NCI-H524 (cell line): Measurements from ENCODE around the gene TBC1D20.

ENCODE experiments used
- DNase-seq, 2 experiments: peaks; one replicate each; lab custom pipeline; 2025; lab: John Stamatoyannopoulos, UW

The TBC1D20 gene

GRCh38 chr20:438571-439469 lies 23.5 kb downstream of the TBC1D20 start:
- no peak for DNase-seq

- DNase-seq = no peak
Measured at GRCh38 chr20:437787-438486, 24.4 kb downstream of the TBC1D20 start.

GRCh38 chr20:436476-436875 lies 25.9 kb downstream of the TBC1D20 start:
- DNase-seq = no peak

DNA sequence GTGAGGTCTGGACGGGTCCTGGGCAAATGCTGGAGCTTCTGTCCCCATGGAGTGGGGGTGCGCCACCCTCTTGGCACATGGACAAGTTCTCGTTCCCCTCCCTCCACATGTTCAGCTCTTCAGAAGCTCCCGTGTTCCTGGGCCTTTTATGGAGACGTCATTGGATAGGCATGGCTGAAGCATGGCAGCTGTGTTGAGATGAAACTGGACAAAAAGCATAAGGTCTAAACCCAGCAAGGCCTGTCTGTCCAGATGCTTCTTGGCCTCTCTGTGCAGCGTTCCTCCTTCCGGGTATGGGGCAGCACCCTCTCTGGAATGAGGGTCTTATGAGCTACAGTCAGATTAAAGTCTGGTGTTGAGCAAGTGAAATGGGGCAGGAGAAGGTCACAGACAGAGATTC lies 26.8 kb downstream of the TBC1D20 start:
- DNase-seq = no peak

DNA sequence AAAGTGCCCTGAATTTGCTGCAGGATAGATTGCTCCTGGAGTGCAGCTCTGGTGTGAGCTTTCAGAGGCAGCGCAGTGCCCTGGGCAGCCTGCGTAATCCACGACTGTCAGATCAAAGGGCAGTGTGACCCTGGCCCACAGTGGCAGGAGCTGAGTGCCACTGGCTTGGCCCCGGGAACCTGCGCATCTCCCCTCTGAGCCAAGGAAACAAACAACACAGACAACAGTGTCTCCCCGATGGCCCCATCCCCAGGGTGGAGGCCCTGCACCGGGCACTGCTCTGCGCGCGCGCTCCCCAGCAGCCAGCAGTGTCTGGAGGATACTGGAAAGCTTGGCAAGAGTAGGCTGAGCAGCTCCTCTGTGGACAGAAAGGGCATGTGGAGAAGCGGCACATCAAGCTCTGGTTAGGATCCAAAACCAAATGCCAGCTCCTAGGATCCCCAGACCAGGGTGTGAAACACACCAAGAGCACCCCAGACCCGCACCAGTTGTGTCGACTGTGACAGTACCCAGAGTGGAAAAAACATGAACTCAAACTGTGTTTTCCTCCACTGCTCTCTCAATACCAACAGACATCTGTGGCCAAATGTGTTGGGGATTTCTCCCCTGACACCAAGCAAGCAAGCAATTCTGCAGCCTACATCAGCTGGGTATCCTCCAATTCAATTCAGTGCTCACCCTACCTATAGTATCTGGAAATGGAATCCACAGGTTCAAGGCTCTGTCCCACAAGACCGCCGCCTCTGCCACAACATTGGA lies 27.5 kb downstream of the TBC1D20 start:
- DNase-seq = no peak

GRCh38 chr20:434221-434620 lies 28.1 kb downstream of the TBC1D20 start:
- DNase-seq = no peak

DNA sequence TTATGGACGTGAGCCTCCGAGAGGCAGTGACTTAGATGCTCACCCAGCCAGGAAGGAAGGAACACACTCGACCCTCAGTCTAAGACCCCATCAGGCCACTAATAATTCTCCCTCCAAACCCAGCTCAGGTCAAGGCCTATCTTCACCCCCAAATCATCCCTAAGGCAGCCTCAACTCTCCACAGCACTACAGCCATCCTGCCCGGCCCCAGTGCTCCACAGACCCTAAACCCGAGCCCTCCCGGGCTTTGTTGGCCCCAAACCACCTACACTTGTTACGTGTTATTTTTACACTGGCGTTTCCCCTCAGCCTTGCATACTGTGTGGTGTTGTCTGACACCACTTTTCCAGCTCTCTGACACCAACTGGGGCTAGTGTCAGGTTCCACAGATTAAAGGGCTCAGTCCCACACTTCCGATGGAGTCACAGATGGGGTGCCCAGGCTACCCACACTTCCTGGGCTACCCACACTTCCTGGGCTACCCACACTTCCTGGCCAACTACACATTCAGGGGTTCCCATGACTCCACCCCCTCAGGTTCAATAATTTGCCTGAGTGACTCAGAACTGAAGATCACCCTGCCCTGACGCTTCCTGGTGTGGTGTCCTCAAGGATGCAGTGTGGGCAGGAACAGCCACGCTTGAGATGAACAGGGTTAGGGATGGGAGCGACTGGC lies 28.9 kb downstream of the TBC1D20 start:
- no peak for DNase-seq

- DNase-seq = no peak
Measured at GRCh38 chr20:432677-433299, 29.5 kb downstream of the TBC1D20 start.

DNA sequence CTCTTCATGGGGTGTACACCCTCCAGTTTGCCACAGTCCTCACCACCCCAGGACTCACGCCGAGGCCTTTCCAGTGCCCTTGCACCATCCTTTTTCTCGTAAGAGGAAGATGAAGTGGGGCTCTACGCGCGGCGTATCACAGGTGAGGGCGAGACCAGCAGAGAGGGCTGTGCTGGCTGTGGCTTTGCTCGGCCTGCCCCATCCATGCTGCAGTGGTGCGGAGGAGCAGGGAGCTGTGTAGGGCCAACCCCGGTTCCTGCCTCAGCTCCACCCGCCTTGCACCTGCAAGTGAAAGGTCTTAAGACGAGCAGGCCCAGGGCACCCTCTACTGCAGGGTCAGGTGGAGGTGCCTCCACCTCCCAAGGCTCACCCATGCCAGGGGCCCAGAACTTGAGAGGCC lies 30.1 kb downstream of the TBC1D20 start:
- DNase-seq = no peak

GRCh38 chr20:431012-431904 lies 31.1 kb downstream of the TBC1D20 start:
- peak; percentile 75 to 93 for DNase-seq

DNA sequence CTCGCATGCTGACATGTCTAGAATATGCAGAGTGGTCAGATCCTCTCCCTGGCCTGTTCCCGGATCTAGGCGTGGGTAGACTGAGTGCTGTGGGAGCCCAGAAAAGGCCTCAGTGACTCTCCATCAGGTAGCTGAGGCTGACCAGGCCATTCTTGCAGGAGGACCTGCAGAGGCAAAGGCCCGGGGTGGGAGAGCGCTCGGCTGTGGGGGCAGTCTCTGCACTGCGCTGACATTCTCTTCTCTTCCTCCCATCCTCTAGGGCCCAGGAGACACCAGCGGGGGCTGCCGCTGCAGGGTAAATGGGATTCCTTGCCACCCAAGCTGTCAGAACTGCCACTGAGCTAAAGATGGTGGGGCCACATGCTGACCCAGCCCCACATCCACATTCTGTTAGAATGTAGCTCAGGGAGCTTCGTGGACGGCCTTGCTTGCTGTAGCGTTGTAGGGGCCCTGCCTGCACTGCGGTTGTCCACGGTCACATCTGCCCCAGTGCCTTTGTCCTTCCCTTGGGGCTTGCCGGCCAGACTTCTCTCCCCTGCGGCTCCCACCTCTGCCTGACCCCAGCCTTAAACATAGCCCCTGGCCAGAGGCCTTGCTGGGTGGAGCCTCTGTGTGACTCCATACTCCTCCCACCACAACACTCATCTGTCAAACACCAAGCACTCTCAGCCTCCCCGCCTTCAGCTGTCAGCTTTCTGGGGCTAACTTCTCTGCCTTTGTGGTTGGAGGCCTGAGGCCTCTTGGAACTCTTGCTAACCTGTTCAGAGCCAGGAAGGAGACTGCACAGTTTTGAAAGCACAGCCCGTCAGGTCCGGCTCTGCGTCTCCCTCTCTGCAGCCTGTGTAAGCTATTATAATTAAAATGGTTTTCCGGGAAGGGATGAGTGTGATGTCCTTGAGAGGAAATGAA lies 32.0 kb downstream of the TBC1D20 start:
- DNase-seq = no peak

- DNase-seq = no peak
Measured at GRCh38 chr20:428658-429200, 33.6 kb downstream of the TBC1D20 start.

GRCh38 chr20:427849-428657 lies 34.3 kb downstream of the TBC1D20 start:
- no peak for DNase-seq

GRCh38 chr20:427401-427800 lies 34.9 kb downstream of the TBC1D20 start:
- no peak for DNase-seq

DNA sequence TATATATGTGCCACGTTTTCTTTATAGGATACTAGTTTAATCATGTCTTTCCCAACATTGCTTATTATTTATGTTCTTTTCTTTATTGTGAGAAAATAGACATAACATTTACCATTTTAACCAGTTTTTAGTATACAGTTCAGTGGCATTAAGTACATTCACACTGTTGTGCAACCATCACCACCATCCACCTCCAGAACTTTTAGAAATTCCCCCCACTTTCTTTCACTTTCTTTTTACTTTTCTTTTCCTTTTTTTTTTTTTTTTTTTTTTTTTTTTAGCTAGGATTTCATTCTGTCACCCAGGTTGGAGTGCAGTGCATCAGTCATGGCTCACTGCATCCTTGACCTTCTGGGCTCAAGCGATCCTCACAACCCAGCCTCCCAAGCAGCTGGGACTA lies 35.8 kb downstream of the TBC1D20 start:
- no peak for DNase-seq

DNA sequence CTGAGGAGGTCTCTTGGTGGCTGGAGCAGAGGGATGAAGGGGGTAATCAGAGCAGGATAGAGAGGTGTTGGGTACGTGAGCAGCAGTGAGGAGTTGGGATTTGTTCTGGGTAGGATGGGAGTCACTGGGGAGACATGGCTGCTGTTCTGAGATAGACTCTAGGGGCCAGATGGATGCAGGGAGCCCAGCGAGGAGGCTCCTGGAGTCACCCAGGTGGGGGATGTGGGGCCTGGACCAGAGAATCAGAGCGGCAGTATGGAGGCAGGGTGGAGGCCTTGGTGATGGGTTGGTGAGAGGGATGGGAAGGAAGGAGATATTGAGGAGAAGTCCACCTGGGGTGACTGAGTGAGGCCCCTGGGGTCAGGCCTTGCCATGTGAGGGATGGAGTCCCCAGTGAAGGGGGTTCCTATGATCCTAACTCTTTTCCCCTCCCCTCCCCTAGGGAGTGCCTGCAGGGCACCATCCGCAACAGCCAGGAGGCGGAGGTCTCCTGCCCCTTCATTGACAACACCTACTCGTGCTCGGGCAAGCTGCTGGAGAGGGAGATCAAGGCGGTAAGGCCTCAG lies 40.6 kb downstream of the TBC1D20 start:
- no peak for DNase-seq

GRCh38 chr20:420721-421574 lies 41.4 kb downstream of the TBC1D20 start:
- DNase-seq = no peak
